PC-3 (cell line): Measurements from ENCODE around the gene UBA5. TPM values are rescaled to one million over a fixed set of nuclear protein-coding genes. Genes with fewer than 3 reads are reported as not detected.

Source experiments
- ATAC-seq: fragments of 200-7000 bp; cut with Tn5 transposase; 2 replicates; pipeline ENCODE4 v1.9.1; 2020; ENCODE audit warnings: mild to moderate bottlenecking, moderate library complexity
- BruUV-seq: library from RNA; stranded (reverse); fragments of 400-500 nt; replicated peaks from 2 replicates; lab custom pipeline; 2021; lab: Mats Ljungman, UMichigan
- CTCF ChIA-PET: fragments of 300-600 bp; sonication (Branson Sonifier 250); formaldehyde crosslinking; loops from one replicate; lab custom pipeline; 2022; ENCODE audit warnings: antibody characterized with exemption; lab: Charles Lee
- POLR2A ChIA-PET: fragments of 300-600 bp; sonication (Branson Sonifier 250); formaldehyde crosslinking; loops from one replicate; lab custom pipeline; 2022; ENCODE audit warnings: antibody characterized with exemption; ENCODE audit not compliant: unreplicated experiment; lab: Charles Lee
- DNase-seq: peaks from one replicate; pipeline ENCODE4 v3.0.0-alpha.2; 2015
- H2AFZ ChIP-seq: fragments of 300-600 bp; sonication (generic); 2 replicates; pipeline ENCODE4 v1.6.0; 2016; ENCODE audit warnings: antibody characterized with exemption, low read length
- H3F3A ChIP-seq: fragments of 300-600 bp; sonication (generic); one replicate; pipeline ENCODE4 v1.6.0; 2017; ENCODE audit warnings: antibody characterized with exemption, low read length, control low read depth, mild to moderate bottlenecking; ENCODE audit not compliant: unreplicated experiment
- H3K27ac ChIP-seq: fragments of 300-600 bp; sonication (generic); 2 replicates; pipeline ENCODE4 v1.5.1; 2016; ENCODE audit warnings: mild to moderate bottlenecking, low read length
- H3K27me3 ChIP-seq: fragments of 300-600 bp; sonication (generic); 2 replicates; pipeline ENCODE4 v1.6.1; 2016; ENCODE audit warnings: low read length, mixed read lengths
- H3K36me3 ChIP-seq: fragments of 300-600 bp; sonication (generic); 2 replicates; pipeline ENCODE4 v1.6.1; 2016; ENCODE audit warnings: low read depth, mixed run types, low read length, mixed read lengths
- H3K4me1 ChIP-seq: fragments of 300-600 bp; sonication (generic); 2 replicates; pipeline ENCODE4 v1.5.1; 2016; ENCODE audit warnings: low read length; ENCODE audit not compliant: insufficient read depth
- H3K4me2 ChIP-seq: fragments of 300-600 bp; sonication (generic); 2 replicates; pipeline ENCODE4 v1.6.0; 2016; ENCODE audit warnings: low read length
- H3K4me3 ChIP-seq: fragments of 300-600 bp; sonication (generic); 2 replicates; pipeline ENCODE4 v1.5.1; 2016; ENCODE audit warnings: mild to moderate bottlenecking, low read length, mixed read lengths
- H3K79me2 ChIP-seq: fragments of 300-600 bp; sonication (generic); 2 replicates; pipeline ENCODE4 v1.6.1; 2017; ENCODE audit warnings: low read length, mixed read lengths
- H3K9ac ChIP-seq: fragments of 300-600 bp; sonication (generic); 2 replicates; pipeline ENCODE4 v1.6.0; 2016; ENCODE audit warnings: mild to moderate bottlenecking, low read length
- H3K9me2 ChIP-seq: fragments of 300-600 bp; sonication (generic); replicated peaks from 2 replicates; pipeline ENCODE4 v1.6.1; 2016; ENCODE audit warnings: mixed run types, low read length, mixed read lengths
- H3K9me3 ChIP-seq: fragments of 300-600 bp; sonication (generic); 2 replicates; pipeline ENCODE4 v1.6.1; 2016; ENCODE audit warnings: low read length, mixed read lengths
- H4K20me1 ChIP-seq: fragments of 300-600 bp; sonication (generic); 2 replicates; pipeline ENCODE4 v1.6.1; 2016; ENCODE audit warnings: low read length, mixed read lengths
- EZH2 ChIP-seq: fragments of 300-600 bp; sonication (generic); IDR thresholded peaks from one replicate; pipeline ENCODE4 v1.6.1; 2017; ENCODE audit warnings: antibody characterized with exemption, mild to moderate bottlenecking, low read length; ENCODE audit not compliant: unreplicated experiment
- EZH2phosphoT487 ChIP-seq: fragments of 300-600 bp; sonication (generic); IDR thresholded peaks from 2 replicates; pipeline ENCODE4 v1.6.1; 2018; ENCODE audit warnings: mild to moderate bottlenecking, antibody characterized with exemption, low read length, borderline replicate concordance
- intact Hi-C: fragments of 100-400 bp; cut with micrococcal nuclease; formaldehyde crosslinking; loops from 2 replicates; pipeline ENCODE4 v1.9.0; 2023
- total RNA-seq: library from RNA; depleted of rRNA; stranded (reverse); fragments of >200 nt; gene quantifications from 2 replicates; pipeline ENCODE4 v1.2.3, GENCODE V29; 2014
- TF ChIP-seq, protein P1 (sequence below): fragments of 300-600 bp; sonication (generic); conservative IDR thresholded peaks from 2 replicates; pipeline ENCODE4 v1.5.1; 2017; ENCODE audit warnings: antibody characterized with exemption, low read depth, mild to moderate bottlenecking, low read length

The UBA5 gene
- total RNA-seq, 1 experiment from 2014 or later = 78.7 TPM

DNA sequence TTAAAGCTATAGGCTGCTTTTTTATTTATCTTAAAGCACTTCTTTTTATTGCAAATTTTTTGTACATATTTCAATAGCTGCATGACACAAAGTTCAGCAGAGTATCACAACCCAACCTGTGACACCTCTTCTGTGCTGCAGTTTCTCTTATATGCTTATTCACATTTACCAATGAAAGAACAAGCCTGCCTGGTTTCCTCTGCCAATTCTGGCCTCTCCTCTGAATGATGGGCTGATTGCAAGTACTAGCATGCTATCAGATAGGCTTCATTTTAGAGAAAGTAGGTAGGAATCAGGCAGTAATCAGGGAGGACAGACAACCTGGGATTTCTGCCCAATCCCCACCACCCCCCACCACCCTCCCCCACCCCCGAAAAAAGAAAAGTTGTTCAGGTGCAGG lies 36.5 kb upstream of the UBA5 start:
- Histone ChIP-seq H3F3A (no peaks in the 10 kb centered on the region), H3K4me2 (no peak overlapping the region), H3K9ac (no peak overlapping the region), H3K4me3 (no peak overlapping the region), H3K27me3 (no peaks in the 10 kb centered on the region), H3K79me2 (no peaks in the 10 kb centered on the region), H3K27ac (no peak overlapping the region), H3K4me1 (no peaks in the 10 kb centered on the region), H2AFZ (no peak overlapping the region), H3K9me3 (no peaks in the 10 kb centered on the region), H3K9me2 (no peaks in the 10 kb centered on the region), H4K20me1 (no peaks in the 10 kb centered on the region), H3K36me3 (no peaks in the 10 kb centered on the region)
- no TSS peak for BruUV-seq
- intact Hi-C loops = no loop called here
- POLR2A ChIA-PET = no interaction called here
- ATAC-seq = no peak
- CTCF ChIA-PET = no interaction called here
- no peak for DNase-seq
- TF ChIP-seq, protein P1, sequence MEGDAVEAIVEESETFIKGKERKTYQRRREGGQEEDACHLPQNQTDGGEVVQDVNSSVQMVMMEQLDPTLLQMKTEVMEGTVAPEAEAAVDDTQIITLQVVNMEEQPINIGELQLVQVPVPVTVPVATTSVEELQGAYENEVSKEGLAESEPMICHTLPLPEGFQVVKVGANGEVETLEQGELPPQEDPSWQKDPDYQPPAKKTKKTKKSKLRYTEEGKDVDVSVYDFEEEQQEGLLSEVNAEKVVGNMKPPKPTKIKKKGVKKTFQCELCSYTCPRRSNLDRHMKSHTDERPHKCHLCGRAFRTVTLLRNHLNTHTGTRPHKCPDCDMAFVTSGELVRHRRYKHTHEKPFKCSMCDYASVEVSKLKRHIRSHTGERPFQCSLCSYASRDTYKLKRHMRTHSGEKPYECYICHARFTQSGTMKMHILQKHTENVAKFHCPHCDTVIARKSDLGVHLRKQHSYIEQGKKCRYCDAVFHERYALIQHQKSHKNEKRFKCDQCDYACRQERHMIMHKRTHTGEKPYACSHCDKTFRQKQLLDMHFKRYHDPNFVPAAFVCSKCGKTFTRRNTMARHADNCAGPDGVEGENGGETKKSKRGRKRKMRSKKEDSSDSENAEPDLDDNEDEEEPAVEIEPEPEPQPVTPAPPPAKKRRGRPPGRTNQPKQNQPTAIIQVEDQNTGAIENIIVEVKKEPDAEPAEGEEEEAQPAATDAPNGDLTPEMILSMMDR = no peak
- no peak for TF ChIP-seq EZH2
- no peak for TF ChIP-seq EZH2phosphoT487

GRCh38 chr3:132624790-132625189 lies 35.3 kb upstream of the UBA5 start:
- Histone ChIP-seq H2AFZ (no peak overlapping the region), H3K9me2 (no peaks in the 10 kb centered on the region), H3F3A (no peaks in the 10 kb centered on the region), H3K4me3 (no peak overlapping the region), H4K20me1 (no peaks in the 10 kb centered on the region), H3K27me3 (no peaks in the 10 kb centered on the region), H3K9me3 (no peaks in the 10 kb centered on the region), H3K36me3 (no peaks in the 10 kb centered on the region), H3K79me2 (no peaks in the 10 kb centered on the region), H3K9ac (no peak overlapping the region), H3K27ac (no peak overlapping the region), H3K4me2 (no peak overlapping the region), H3K4me1 (peaks cover 5% of the 10 kb centered on the region)
- TF ChIP-seq EZH2 = no peak
- no peak for TF ChIP-seq EZH2phosphoT487
- TF ChIP-seq, protein P1 = no peak
- no peak for DNase-seq
- no TSS peak for BruUV-seq
- ATAC-seq = no peak
- CTCF ChIA-PET = no interaction called here
- intact Hi-C loops = no loop called here
- POLR2A ChIA-PET = no interaction called here

GRCh38 chr3:132625613-132626012 lies 34.5 kb upstream of the UBA5 start:
- Histone ChIP-seq H3K27ac (no peak overlapping the region), H3K4me1 (peaks cover 12% of the 10 kb centered on the region), H2AFZ (no peak overlapping the region), H3K9me3 (no peaks in the 10 kb centered on the region), H3K4me3 (no peak overlapping the region), H3F3A (no peaks in the 10 kb centered on the region), H3K36me3 (no peaks in the 10 kb centered on the region), H3K9me2 (no peaks in the 10 kb centered on the region), H4K20me1 (no peaks in the 10 kb centered on the region), H3K27me3 (no peaks in the 10 kb centered on the region), H3K9ac (no peak overlapping the region), H3K4me2 (no peak overlapping the region), H3K79me2 (no peaks in the 10 kb centered on the region)
- CTCF ChIA-PET = no interaction called here
- intact Hi-C loops = no loop called here
- POLR2A ChIA-PET = no interaction called here
- no TSS peak for BruUV-seq
- DNase-seq = no peak
- TF ChIP-seq EZH2 (no peak), EZH2phosphoT487 (no peak)
- TF ChIP-seq, protein P1 = no peak
- ATAC-seq = no peak
